Sigmoid colon (tissue), 7 donors: ENCODE results near the gene MRTFB. TPM values are rescaled to one million over a fixed set of nuclear protein-coding genes. Genes with fewer than 3 reads are reported as not detected.

Source experiments
- DNase-seq: peaks from one replicate; pipeline ENCODE4 v3.0.0-alpha.2; 2019
- H3K27ac ChIP-seq, 4 donors: fragments of 200-600 bp; sonication (generic); one replicate each; pipeline ENCODE4 v1.5.1; 2016 to 2019; ENCODE audit warnings: mild to moderate bottlenecking in 1 of 4
- H3K27me3 ChIP-seq, 3 donors: fragments of 200-600 bp; sonication (generic); one replicate each; pipeline ENCODE4 v1.5.1; 2019; ENCODE audit warnings: mild to moderate bottlenecking in 1 of 3
- H3K36me3 ChIP-seq, 4 donors: fragments of 200-600 bp; sonication (generic); one replicate each; pipeline ENCODE4 v1.5.1; 2016 to 2019
- H3K4me1 ChIP-seq, 4 donors: fragments of 200-600 bp; sonication (generic); one replicate each; pipeline ENCODE4 v1.5.1; 2017 to 2019
- H3K4me3 ChIP-seq, 4 donors: fragments of 200-600 bp; sonication (generic); one replicate each; pipeline ENCODE4 v1.5.1; 2017 to 2019; ENCODE audit warnings: mild to moderate bottlenecking in 2 of 4, moderate library complexity in 1 of 4
- H3K9me3 ChIP-seq, 4 donors: fragments of 200-600 bp in 3 of 4; sonication (generic) in 3 of 4; one replicate each; pipeline versions ENCODE4 v1.5.1 to v1.6.1; 2013 to 2019
- EP300 ChIP-seq, 4 donors: sonication (generic); formaldehyde crosslinking; IDR thresholded peaks; one replicate each; pipeline ENCODE4 v1.6.1; 2017; ENCODE audit warnings: antibody characterized with exemption in 4 of 4
- POLR2A ChIP-seq, 2 donors: fragments of 450-650 bp; IDR thresholded peaks; one replicate each; pipeline ENCODE4 v1.6.1; 2016; ENCODE audit warnings: antibody characterized with exemption in 2 of 2, mild to moderate bottlenecking in 2 of 2, moderate library complexity in 2 of 2
- POLR2AphosphoS5 ChIP-seq, 4 donors: sonication (generic); formaldehyde crosslinking; IDR thresholded peaks; one replicate each; pipeline ENCODE4 v1.6.1; 2017; ENCODE audit warnings: antibody characterized with exemption in 4 of 4
- WGBS, 2 donors: extraction: QIAGEN DNeasy Blood & Tissue Kit; methylation state at CpG; one replicate each; pipeline ENCODE4 v1.1.7; 2013; 5-methylcytosine and 5-hydroxymethylcytosine counted together
- intact Hi-C: fragments of 100-400 bp; cut with DNase I; formaldehyde crosslinking; loops from one replicate; pipeline ENCODE4 v1.15.1; 2023
- polyA plus RNA-seq, 3 donors: library from polyadenylated mRNA; stranded (reverse); fragments of 200-250 nt; gene quantifications; one replicate each; pipeline ENCODE4 v1.2.3, GENCODE V29; 2013
- total RNA-seq, 4 donors: library from RNA; depleted of rRNA; stranded (reverse); fragments of >200 nt; gene quantifications; one replicate each; pipeline ENCODE4 v1.1.0, GENCODE V29; 2016
- TF ChIP-seq, protein P1 (sequence below), 4 experiments: fragments of 450-650 bp in 3 of 4; fragments of 200-600 bp in 1 of 4; IDR thresholded peaks; one replicate each; pipeline ENCODE4 v1.5.1; 2016 to 2019; ENCODE audit warnings: antibody characterized with exemption in 4 of 4, mild to moderate bottlenecking in 3 of 4, moderate library complexity in 2 of 4
- donor health status: healthy with polysubstance abuse.
- donor health status: Bipolar disorder and iron deficiency.
- donor health status: healthy.

Gene MRTFB
- total and polyA plus RNA-seq, 7 donors = 4.6 to 44.6 (median 23.2) TPM

DNA sequence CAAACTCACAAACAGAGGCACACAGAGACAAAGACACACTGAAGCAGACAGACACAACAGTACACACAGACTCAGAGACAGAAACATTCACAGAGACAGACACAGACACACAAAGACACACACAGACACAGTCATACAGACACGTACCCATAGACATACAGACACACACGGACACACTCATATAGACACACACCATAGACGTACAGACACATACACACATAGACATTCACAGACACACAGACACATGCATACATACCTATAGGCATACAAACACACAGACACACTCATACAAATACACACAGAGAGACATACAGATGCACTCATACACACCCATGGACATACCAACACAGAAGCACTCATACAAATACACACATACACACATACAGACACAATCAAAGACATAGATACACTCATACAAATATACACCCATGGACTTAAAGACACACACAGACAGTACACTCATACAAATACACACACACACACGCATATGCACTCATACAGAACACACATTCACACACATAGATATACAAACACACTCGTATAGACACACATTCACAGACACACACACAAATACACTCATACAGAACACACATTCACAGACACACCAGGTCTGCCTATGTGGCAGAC, 19.9 kb upstream of the MRTFB start:
- H3K9me3 ChIP-seq = no peaks in the 10 kb centered on the region
- WGBS, 2 donors = 91 to 95% methylated on average over 5 of the region's 5 CpGs
- intact Hi-C loops = no loop called here
- H3K27ac ChIP-seq = no peak overlapping the region
- TF ChIP-seq POLR2AphosphoS5 (IDR thresholded peaks at IDR 0.05) (no peak), POLR2A (IDR thresholded peaks at IDR 0.05) (no peak), EP300 (IDR thresholded peaks at IDR 0.05) (no peak)
- TF ChIP-seq, protein P1, sequence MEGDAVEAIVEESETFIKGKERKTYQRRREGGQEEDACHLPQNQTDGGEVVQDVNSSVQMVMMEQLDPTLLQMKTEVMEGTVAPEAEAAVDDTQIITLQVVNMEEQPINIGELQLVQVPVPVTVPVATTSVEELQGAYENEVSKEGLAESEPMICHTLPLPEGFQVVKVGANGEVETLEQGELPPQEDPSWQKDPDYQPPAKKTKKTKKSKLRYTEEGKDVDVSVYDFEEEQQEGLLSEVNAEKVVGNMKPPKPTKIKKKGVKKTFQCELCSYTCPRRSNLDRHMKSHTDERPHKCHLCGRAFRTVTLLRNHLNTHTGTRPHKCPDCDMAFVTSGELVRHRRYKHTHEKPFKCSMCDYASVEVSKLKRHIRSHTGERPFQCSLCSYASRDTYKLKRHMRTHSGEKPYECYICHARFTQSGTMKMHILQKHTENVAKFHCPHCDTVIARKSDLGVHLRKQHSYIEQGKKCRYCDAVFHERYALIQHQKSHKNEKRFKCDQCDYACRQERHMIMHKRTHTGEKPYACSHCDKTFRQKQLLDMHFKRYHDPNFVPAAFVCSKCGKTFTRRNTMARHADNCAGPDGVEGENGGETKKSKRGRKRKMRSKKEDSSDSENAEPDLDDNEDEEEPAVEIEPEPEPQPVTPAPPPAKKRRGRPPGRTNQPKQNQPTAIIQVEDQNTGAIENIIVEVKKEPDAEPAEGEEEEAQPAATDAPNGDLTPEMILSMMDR (IDR thresholded peaks at IDR 0.05) = no peak
- DNase-seq = no peak
- no peaks in the 10 kb centered on the region for H3K27me3 ChIP-seq
- H3K36me3 ChIP-seq = no peaks in the 10 kb centered on the region
- H3K4me3 ChIP-seq = no peak overlapping the region
- H3K4me1 ChIP-seq = no peaks in the 10 kb centered on the region

DNA sequence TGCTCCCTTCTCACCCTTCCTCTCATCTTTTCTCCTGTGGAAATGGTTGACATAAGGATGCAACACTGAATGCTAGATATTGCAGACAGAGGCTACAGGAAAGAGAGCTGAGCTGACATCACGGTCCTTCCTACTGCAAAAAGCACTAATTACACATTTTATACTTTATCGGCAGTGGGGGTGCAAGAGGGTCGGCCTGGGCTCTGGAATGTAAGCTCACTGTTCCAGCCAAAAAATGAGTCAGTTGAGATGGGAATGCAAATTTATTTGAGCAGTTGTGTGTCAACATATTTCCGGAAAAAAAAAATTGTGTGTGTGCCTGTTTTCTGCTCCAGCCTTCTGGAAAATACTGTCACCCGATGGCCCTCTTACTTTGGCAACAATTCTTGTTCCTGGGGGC, 14.1 kb upstream of the MRTFB start:
- intact Hi-C loops = no loop called here
- 73 to 83% methylated on average over 5 of the region's 5 CpGs for WGBS, 2 donors
- H3K27ac ChIP-seq = peak overlapping the region; percentile 12 to 38 (median 16)

DNA sequence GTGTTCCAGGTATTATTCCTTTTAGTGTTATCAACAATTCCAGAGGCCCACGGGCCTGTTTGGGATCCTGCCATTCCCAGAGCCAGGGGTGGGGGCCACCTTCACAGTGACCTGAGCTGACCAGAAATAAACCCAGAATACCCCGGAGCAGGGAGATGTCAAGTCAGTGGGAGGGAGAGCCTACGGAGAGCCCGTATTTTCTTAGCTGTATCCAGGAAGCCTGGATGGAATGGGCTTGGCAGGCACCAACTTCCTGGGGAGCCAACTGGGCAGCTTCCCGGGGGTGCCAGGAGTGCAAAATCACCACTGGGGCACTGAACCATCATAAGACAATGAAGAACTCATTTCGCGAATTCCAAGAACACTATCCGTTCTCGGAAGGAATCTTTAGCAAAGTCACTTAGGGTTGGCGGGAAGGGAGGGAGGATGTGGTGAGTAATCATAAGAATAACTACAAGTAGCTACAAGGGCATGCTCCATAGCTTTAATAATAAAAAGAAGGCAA, 13.2 kb upstream of the MRTFB start:
- no peaks in the 10 kb centered on the region for H3K36me3 ChIP-seq
- intact Hi-C loops = no loop called here
- 80 to 86% methylated on average over 10 of the region's 10 CpGs for WGBS, 2 donors
- H3K27me3 ChIP-seq = no peaks in the 10 kb centered on the region
- no peaks in the 10 kb centered on the region for H3K4me1 ChIP-seq
- H3K9me3 ChIP-seq = no peaks in the 10 kb centered on the region
- peak overlapping the region in 2 of 4 donors; percentile 12 to 38 for H3K27ac ChIP-seq
- TF ChIP-seq EP300 (IDR thresholded peaks at IDR 0.05) = no peak
- peak in 2 of 4 donors; percentile 41 to 58 for TF ChIP-seq POLR2AphosphoS5 (IDR thresholded peaks at IDR 0.05)
- no peak for DNase-seq
- H3K4me3 ChIP-seq = no peak overlapping the region

More for the DNA sequence above, 14.1 kb upstream of the MRTFB start:
- TF ChIP-seq POLR2A (IDR thresholded peaks at IDR 0.05) (no peak), EP300 (IDR thresholded peaks at IDR 0.05) (peak in 1 of 4 donors; percentile 36), POLR2AphosphoS5 (IDR thresholded peaks at IDR 0.05) (peak in 2 of 4 donors; percentile 10 to 38)
- no peaks in the 10 kb centered on the region for H3K27me3 ChIP-seq
- no peak for DNase-seq
- no peaks in the 10 kb centered on the region for H3K36me3 ChIP-seq
- no peak overlapping the region for H3K4me3 ChIP-seq
- no peaks in the 10 kb centered on the region for H3K9me3 ChIP-seq
- no peaks in the 10 kb centered on the region for H3K4me1 ChIP-seq

DNA sequence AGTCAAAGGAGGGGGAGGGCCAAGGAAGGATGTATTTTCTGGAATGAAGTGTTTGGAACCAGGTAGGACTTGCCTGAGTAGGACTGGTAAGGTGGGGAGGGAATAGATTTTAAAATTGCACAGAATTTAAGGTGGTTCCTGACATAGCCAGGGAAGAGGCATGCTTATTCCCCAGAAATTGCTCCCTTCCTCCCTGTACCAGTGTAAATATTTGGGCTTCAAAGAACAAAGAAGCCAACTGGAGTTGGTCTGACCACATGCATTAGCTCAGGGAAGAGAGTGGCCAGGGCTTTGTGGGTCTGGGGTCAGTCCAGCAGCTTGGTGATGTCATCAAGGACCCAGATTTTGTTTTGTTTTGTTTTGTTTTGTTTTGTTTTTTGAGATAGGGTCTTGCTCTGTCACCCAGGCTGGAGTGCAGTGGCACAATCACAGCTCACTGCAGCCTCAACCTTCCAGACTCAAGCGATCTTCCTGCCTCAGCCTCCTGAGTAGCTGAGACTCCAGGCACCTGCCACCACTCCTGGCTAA, 9.3 kb upstream of the MRTFB start:
- H3K27ac ChIP-seq = no peak overlapping the region
- no peak overlapping the region for H3K4me3 ChIP-seq
- H3K27me3 ChIP-seq = no peaks in the 10 kb centered on the region
- intact Hi-C loops = no loop called here
- no peak for TF ChIP-seq POLR2A (IDR thresholded peaks at IDR 0.05)
- TF ChIP-seq, protein P1 (IDR thresholded peaks at IDR 0.05) = no peak
- no peak for TF ChIP-seq EP300 (IDR thresholded peaks at IDR 0.05)
- no peak for TF ChIP-seq POLR2AphosphoS5 (IDR thresholded peaks at IDR 0.05)
- H3K9me3 ChIP-seq = no peaks in the 10 kb centered on the region
- H3K36me3 ChIP-seq = no peaks in the 10 kb centered on the region
- H3K4me1 ChIP-seq = no peaks in the 10 kb centered on the region
- no peak for DNase-seq
- 98 to 100% methylated on average over 1 of the region's 1 CpG for WGBS, 2 donors

DNA sequence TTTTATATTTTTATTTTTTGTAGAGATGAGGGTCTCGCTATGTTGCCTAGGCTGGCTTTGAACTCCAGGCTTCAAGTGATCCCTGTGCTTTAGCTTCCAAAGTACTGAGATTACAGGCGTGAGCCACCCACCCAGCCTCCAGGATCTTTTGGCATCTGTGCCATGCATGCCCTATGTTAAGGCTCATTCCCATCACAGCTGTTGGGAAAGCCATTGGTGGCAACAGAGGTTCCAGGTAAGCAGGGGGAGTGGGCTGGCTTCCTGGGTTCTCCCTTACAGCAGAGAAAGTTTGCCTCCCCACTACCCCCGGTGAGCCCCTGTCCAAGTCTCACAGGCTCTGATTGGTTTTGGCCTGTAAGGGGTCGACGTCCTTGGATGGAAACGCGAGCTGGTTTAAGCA, 8.9 kb upstream of the MRTFB start:
- no peak overlapping the region for H3K4me3 ChIP-seq
- no peaks in the 10 kb centered on the region for H3K36me3 ChIP-seq
- no peaks in the 10 kb centered on the region for H3K27me3 ChIP-seq
- WGBS, 2 donors = 93 to 94% methylated on average over 7 of the region's 7 CpGs
- H3K9me3 ChIP-seq = no peaks in the 10 kb centered on the region
- no peak for DNase-seq
- TF ChIP-seq EP300 (IDR thresholded peaks at IDR 0.05) (no peak), POLR2A (IDR thresholded peaks at IDR 0.05) (no peak), POLR2AphosphoS5 (IDR thresholded peaks at IDR 0.05) (no peak)
- TF ChIP-seq, protein P1 (IDR thresholded peaks at IDR 0.05) = no peak
- no peak overlapping the region for H3K27ac ChIP-seq
- intact Hi-C loops = no loop called here
- no peaks in the 10 kb centered on the region for H3K4me1 ChIP-seq
